ENCODE results near the gene CRTC1. TPM values are rescaled to one million over a fixed set of nuclear protein-coding genes. Genes with fewer than 3 reads are reported as not detected.

The CRTC1 gene
- total RNA-seq, 2 donors from 2014 or later, result 7.1 to 7.3 TPM

DNA sequence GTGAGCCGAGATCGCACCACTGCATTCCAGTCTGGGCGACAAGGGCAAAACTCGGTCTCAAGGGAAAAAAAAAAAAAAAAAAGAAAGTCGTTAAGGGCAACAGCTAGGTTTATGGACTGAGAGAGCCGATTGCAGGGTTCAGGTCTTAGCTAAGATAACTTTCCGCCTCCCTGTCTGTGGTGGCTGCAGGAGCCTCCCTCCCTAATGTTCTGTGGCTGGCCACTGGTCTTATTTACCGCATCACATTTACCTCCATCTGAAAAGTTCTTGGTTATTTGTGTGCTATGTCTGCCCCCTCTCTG is 722 bp upstream of the CRTC1 start:
- Mint-ChIP-seq H3K36me3 (ENCODE audit: insufficient read depth in 2 of 2) (no peaks in the 10 kb centered on the region), H3K27me3 (ENCODE audit: low read depth) (no peaks in the 10 kb centered on the region), H3K27ac (peak overlapping the region; percentile 81), H3K4me3 (peak overlapping the region; percentile 88 to 92), H3K9me3 (no peaks in the 10 kb centered on the region), H3K4me1 (ENCODE audit: low read depth) (peaks cover 26% of the 10 kb centered on the region)
- ATAC-seq (replicated peaks in 1 of 2) (no peak), DNase-seq (no peak)

DNA sequence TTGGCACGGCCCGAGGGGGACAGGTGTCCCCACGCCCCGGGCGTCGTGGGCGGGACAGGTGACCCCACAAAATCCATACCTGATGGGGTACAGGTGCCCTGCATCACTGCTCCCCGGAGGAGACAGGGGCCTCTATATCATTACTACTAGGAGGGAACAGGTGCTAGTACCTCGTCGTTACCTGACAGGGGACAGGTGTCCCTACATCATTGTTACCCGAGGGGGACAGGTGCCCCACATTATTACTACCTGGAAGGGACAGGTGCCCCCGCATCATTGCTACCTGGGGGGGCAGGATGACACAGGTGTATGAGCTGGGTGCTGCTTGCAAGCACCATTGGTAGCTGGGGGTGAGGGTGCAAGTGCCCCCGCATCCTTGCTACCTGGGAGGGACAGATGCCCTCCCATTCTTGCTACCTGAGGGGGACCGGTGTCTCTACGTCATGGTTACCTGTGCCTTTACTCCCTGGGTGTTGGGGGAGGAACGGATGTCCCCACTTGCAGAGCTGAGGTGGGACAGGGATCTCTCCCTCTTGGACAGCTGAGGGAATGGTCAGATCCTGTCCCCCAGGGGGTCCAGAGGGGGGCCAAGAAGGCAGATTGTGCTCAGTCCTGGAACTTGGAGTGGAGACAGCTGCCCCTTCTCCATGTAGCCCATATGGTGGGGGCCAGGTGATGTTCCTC is 620 bp downstream of the CRTC1 start:
- no peaks in the 10 kb centered on the region for H3K9me3 Mint-ChIP-seq
- ATAC-seq (replicated peaks in 1 of 2) (no peak), DNase-seq (no peak)
- H3K36me3 Mint-ChIP-seq (ENCODE audit: insufficient read depth in 2 of 2), result no peaks in the 10 kb centered on the region
- peak overlapping the region; percentile 71 to 92 for H3K4me3 Mint-ChIP-seq
- peaks cover 26% of the 10 kb centered on the region for H3K4me1 Mint-ChIP-seq (ENCODE audit: low read depth)
- H3K27me3 Mint-ChIP-seq (ENCODE audit: low read depth), result no peaks in the 10 kb centered on the region
- H3K27ac Mint-ChIP-seq, result no peak overlapping the region

DNA sequence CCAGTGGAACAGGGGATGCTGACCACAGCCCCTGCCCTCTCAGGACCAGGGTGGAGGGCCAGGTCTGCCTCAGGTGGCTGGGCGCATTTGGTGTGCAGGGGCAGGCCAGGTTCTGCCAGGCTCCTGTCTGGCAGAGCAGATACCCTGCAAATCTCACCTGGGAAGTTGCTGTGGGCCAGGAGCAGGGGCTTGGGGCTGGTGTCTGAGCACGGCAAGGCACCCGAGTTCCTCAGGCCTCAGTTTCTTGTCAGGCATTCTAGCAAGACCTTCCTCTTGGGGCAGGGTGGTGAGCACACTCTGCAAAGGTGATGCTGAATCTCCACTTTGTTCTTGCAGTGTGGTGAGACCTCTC is 1.1 kb downstream of the CRTC1 start:
- H3K36me3 Mint-ChIP-seq (ENCODE audit: insufficient read depth in 2 of 2), result no peaks in the 10 kb centered on the region

DNA sequence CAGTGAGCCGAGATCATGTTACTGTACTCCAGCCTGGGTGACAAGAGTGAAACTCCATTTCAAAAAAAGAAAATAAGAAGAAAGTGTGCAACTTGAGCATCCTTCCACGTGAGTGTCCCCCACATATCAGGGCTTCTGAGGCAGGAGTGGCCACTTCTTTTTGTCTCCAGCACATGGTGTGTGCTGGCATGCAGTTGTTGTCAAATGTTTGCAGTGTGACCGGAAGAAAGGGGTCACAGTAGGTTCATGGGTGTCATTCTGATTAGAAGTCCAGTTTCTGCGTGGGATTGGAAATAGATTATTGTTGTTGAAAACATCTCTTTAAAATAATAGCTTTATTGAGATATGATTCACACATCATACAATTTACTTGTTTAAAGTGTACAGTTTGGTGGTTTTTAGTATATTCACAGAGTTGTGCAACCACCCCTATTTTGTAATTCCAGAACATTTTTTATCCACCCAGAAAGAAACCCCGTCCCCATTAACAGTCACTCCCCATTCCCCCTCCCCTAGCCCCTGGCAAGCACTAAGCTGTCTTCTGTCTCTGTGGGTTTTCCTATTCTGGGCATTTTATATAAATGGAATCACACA is 2.2 kb downstream of the CRTC1 start:
- H3K27ac Mint-ChIP-seq, result no peak overlapping the region
- no peak for DNase-seq
- H3K4me1 Mint-ChIP-seq (ENCODE audit: low read depth), result peaks cover 30% of the 10 kb centered on the region
- H3K9me3 Mint-ChIP-seq, result no peaks in the 10 kb centered on the region
- H3K4me3 Mint-ChIP-seq, result no peak overlapping the region
- H3K36me3 Mint-ChIP-seq (ENCODE audit: insufficient read depth in 2 of 2), result no peaks in the 10 kb centered on the region
- no peak for ATAC-seq (replicated peaks in 1 of 2)
- H3K27me3 Mint-ChIP-seq (ENCODE audit: low read depth), result no peaks in the 10 kb centered on the region

More for the DNA sequence above, 1.1 kb downstream of the CRTC1 start:
- Mint-ChIP-seq H3K9me3 (no peaks in the 10 kb centered on the region), H3K27ac (no peak overlapping the region), H3K4me1 (ENCODE audit: low read depth) (peaks cover 27% of the 10 kb centered on the region), H3K27me3 (ENCODE audit: low read depth) (no peaks in the 10 kb centered on the region), H3K4me3 (peak overlapping the region; percentile 71 to 92)
- no peak for DNase-seq
- ATAC-seq (replicated peaks in 1 of 2), result no peak

DNA sequence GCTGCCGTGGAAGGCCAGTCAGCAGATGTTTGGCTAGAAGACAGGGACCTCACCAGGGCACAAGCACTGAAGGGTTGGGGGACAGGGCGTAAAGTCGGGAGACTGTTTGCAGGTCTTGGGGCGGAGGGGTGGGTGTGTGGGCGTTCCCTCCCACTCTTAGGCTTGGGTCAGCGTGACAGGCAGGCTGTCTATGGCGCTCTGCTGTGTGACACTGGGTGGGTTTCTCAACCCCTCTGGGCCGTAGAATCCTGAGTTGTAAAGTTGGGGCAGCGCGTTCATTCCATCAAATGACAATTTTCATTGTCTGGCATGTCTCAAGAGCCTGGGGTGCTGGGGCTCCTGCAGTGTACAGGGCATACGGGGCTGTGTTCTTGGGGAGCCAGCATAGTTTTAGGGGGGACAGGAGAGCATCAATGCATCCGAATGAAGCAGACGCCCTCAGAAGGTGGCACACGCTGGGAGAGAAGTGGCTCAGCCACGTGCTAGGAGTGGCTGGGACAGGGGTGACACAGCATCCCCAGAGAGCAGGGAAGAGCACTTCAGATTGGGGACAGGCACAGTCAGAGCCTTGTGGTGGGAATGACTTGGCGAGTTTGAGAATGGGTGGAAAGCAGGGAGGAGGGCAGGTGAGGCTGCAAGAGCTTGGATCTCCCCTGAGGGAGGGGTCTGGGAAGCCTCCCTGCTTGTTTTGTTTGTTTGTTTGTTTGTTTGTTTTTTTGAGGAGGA is 4.4 kb downstream of the CRTC1 start:
- ATAC-seq (replicated peaks in 1 of 2), result no peak
- Mint-ChIP-seq H3K27ac (no peak overlapping the region), H3K4me1 (ENCODE audit: low read depth) (peaks cover 22% of the 10 kb centered on the region), H3K4me3 (no peak overlapping the region), H3K36me3 (ENCODE audit: insufficient read depth in 2 of 2) (no peaks in the 10 kb centered on the region), H3K9me3 (no peaks in the 10 kb centered on the region), H3K27me3 (ENCODE audit: low read depth) (no peaks in the 10 kb centered on the region)
- DNase-seq, result no peak

DNA sequence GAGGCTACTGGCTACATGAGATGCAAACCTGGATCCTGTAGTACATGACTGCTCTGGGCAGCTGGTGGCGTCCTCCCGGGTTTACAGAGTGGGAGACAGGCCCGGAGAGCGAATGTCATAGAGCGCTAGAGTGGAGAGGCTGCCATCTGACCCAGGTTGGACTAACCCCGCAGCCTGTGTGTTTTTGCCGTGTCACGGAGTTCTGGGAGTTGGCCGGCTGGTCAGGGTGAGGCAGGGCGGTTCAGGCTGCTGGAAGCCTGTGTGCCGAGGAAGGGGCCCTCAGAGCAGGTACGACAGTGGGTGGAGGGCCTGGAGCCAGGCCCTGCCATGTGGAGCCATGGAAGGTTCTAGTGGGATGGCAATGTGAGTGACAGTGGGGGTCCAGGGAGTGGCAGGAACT is 12.5 kb downstream of the CRTC1 start:
- DNase-seq (no peak), ATAC-seq (replicated peaks in 1 of 2) (no peak)
- peaks cover 20% of the 10 kb centered on the region for H3K4me1 Mint-ChIP-seq (ENCODE audit: low read depth)
- H3K9me3 Mint-ChIP-seq, result no peaks in the 10 kb centered on the region
- H3K4me3 Mint-ChIP-seq, result no peak overlapping the region
- H3K36me3 Mint-ChIP-seq (ENCODE audit: insufficient read depth in 2 of 2), result no peaks in the 10 kb centered on the region
- H3K27ac Mint-ChIP-seq, result no peak overlapping the region
- no peaks in the 10 kb centered on the region for H3K27me3 Mint-ChIP-seq (ENCODE audit: low read depth)

DNA sequence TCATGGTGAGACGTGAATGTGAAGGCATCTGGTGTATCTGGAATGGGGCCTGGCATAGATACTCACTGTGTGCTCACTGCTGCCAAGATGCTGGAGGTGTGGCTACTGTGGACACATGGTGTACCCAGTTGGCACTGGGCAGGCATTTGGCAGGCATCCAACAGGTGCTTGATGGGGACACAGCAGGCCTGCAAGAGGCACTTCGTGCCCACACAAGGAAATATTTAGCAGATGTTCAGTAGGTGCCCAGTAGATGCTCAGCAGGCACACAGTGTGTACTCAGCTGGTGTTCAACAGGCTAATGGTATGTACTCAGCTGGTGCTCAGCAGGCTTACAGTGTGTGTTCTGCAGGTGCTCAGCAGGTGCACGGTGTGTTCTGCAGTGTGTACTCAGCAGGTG is 14.2 kb downstream of the CRTC1 start:
- no peaks in the 10 kb centered on the region for H3K36me3 Mint-ChIP-seq (ENCODE audit: insufficient read depth in 2 of 2)
- no peak overlapping the region for H3K27ac Mint-ChIP-seq
- no peaks in the 10 kb centered on the region for H3K27me3 Mint-ChIP-seq (ENCODE audit: low read depth)
- H3K9me3 Mint-ChIP-seq, result no peaks in the 10 kb centered on the region
- H3K4me3 Mint-ChIP-seq, result no peak overlapping the region
- peaks cover 26% of the 10 kb centered on the region for H3K4me1 Mint-ChIP-seq (ENCODE audit: low read depth)
- DNase-seq (no peak), ATAC-seq (replicated peaks in 1 of 2) (no peak)

DNA sequence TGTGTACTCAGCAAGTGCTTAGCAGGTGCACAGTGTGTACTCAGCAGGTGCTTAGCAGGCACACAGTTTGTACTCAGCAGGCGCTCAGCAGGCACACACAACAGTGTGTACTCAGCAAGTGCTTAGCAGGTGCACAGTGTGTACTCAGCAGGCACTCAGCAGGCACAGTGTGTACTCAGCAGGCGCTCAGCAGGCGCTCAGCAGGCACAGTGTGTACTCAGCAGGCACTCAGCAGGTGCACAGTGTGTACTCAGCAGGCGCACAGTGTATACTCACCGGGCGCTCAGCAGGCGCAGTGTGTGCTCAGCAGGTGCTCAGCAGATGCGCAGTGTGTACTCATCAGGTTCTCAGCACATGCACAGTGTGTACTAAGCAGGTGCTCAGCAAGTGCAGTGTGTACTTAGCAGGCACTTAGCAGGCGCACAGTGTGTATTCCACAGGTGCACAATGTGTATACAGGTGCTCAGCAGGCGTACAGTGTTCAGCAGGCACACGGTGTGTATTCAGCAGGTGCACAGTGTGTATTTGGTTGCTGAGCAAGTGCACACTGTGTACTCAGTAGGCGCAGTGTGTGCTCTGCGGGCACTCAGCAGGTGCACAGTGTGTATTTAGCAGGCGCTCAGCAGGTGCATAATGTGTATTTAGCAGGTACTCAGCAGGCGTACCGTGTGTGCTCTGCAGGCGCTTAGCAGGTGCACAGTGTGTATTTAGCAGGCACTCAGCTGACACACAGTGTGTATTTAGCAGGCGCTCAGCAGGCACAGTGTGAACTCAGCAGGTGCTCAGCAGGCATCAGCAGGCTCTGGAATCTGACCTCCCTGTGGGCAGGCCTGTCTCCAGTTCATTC is 15.1 kb downstream of the CRTC1 start:
- Mint-ChIP-seq H3K9me3 (no peaks in the 10 kb centered on the region), H3K36me3 (ENCODE audit: insufficient read depth in 2 of 2) (no peaks in the 10 kb centered on the region), H3K4me3 (peak overlapping the region in 1 of 2 donors; percentile 83), H3K27me3 (ENCODE audit: low read depth) (no peaks in the 10 kb centered on the region), H3K27ac (no peak overlapping the region), H3K4me1 (ENCODE audit: low read depth) (peaks cover 26% of the 10 kb centered on the region)
- no peak for DNase-seq
- ATAC-seq (replicated peaks in 1 of 2), result no peak

DNA sequence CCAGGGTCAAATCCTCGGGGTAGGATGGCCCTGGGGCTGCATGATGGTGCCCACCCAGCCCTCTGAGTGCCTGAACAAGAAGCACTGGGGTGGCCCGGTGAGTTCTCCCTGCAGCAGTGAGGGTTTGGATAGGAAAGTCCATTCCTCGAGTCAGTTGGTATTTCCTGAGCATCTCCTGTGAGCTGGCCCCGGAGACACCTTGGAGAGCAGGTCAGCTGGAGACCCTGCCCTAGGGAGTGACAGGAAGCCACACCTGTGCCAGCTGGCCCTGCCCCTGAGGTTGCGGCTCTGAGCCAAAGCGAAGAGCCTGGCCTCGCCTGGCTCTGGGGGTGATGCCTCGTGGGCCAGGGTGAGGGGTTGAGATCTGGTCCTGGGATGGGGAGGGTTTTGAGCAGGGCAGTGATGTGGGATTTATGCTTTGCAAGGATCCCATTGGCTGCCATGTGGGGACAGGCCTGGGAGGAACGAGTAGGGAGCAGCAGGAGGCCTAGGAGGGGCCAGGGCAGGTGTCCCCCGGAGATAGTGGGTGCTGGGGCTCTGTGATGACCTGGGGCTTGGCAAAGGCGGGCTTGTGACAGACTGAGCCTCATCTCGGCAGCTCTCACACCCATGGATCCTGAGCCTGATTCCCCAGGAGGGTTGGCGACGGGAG is 16.0 kb downstream of the CRTC1 start:
- DNase-seq, result no peak
- Mint-ChIP-seq H3K27ac (no peak overlapping the region), H3K4me3 (peak overlapping the region; percentile 76 to 83), H3K4me1 (ENCODE audit: low read depth) (peaks cover 26% of the 10 kb centered on the region), H3K9me3 (no peaks in the 10 kb centered on the region), H3K27me3 (ENCODE audit: low read depth) (no peaks in the 10 kb centered on the region), H3K36me3 (ENCODE audit: insufficient read depth in 2 of 2) (no peaks in the 10 kb centered on the region)
- ATAC-seq (replicated peaks in 1 of 2), result no peak

DNA sequence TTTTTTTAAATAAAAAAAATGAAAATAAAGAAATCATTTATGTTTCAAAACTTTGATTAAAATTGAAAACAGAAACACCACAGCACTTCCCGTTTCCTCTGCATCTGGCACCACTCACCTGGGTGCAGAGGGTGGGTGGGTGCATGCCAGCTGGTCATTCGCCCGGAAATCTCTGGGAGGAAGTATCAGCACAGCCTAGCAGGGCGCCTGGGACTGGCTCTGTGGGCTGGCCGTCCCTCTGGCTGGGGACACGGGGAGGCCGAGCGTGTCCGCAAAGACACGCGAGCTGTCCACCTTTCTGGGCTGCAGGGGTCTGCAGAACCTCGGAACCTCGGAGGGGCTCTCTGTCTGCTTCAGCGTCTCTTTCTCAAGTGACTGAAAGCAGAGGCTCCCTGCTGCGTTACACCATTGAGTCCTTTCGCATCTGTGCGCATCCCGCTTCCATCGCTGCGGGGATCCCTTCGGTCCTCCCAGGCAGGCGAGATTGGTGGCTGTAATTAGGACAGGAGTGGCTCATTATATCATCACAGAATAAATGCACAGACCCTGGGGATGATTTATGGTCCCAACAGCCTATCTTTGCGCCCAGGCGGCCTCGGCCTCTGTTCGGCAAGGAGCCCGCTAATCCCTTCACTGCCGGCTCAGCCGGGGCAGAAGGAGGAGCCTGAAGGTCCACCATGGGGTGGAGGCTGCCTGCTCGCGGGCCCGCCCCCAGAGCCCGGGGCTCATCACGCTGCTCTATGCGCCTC is 17.2 kb downstream of the CRTC1 start:
- Mint-ChIP-seq H3K9me3 (no peaks in the 10 kb centered on the region), H3K27me3 (ENCODE audit: low read depth) (no peaks in the 10 kb centered on the region), H3K27ac (no peak overlapping the region), H3K4me3 (peak overlapping the region; percentile 76 to 83), H3K4me1 (ENCODE audit: low read depth) (peaks cover 26% of the 10 kb centered on the region), H3K36me3 (ENCODE audit: insufficient read depth in 2 of 2) (no peaks in the 10 kb centered on the region)
- peak; percentile 75 for DNase-seq
- ATAC-seq (replicated peaks in 1 of 2), result peak; percentile 91 to 94

DNA sequence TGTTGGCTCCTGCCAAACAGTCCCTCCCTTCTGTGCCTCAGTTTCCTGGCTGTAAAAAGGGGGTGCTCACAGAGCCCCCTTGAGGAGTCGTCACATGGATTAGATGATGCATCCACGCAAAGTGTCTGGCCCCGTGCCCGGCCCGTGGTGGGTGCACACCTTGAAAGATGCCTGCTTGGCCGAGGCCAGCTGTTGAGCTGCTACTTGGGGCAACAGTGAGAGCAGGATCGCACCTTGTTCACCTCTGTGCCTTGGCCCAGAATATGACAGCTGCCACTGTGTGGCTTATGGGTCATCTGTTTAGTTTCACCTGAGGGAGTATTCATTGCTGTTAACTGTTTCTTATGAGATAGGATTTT is 17.7 kb downstream of the CRTC1 start:
- H3K36me3 Mint-ChIP-seq (ENCODE audit: insufficient read depth in 2 of 2), result no peaks in the 10 kb centered on the region
- no peaks in the 10 kb centered on the region for H3K27me3 Mint-ChIP-seq (ENCODE audit: low read depth)
- H3K4me1 Mint-ChIP-seq (ENCODE audit: low read depth), result peaks cover 26% of the 10 kb centered on the region
- H3K9me3 Mint-ChIP-seq, result no peaks in the 10 kb centered on the region
- DNase-seq (no peak), ATAC-seq (replicated peaks in 1 of 2) (peak; percentile 30 to 37)
- no peak overlapping the region for H3K27ac Mint-ChIP-seq
- peak overlapping the region; percentile 76 to 83 for H3K4me3 Mint-ChIP-seq

DNA sequence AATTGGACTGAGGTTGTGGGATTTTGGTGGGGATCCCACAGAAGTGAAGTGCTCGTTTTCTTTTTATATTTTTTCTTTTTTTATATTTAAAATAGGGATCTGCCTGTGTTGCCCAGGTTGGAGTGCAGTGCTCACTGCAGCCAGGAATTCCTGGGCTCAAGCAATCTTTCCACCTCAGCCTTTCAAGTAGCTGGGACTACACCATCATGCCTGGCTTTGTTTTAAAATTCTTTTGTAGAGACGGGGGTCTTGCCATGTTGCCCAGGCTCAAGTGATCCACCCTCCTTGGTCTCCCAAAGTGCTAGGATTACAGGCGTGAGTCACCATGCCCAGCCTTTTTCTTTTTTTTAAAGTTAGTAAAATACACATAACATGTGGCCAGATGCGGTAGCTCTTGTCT is 20.6 kb downstream of the CRTC1 start:
- Mint-ChIP-seq H3K27me3 (ENCODE audit: low read depth) (no peaks in the 10 kb centered on the region), H3K36me3 (ENCODE audit: insufficient read depth in 2 of 2) (no peaks in the 10 kb centered on the region), H3K4me3 (no peak overlapping the region), H3K27ac (no peak overlapping the region), H3K9me3 (no peaks in the 10 kb centered on the region), H3K4me1 (ENCODE audit: low read depth) (peaks cover 35% of the 10 kb centered on the region)
- ATAC-seq (replicated peaks in 1 of 2) (no peak), DNase-seq (no peak)
